Activated naive CD8-positive, alpha-beta T cell treated with anti-CD3 and anti-CD28 coated beads, Interleukin-2, amount 50 U/mL, for 16 hours (primary cell): ENCODE measurements around the gene PLOD3.
"Not testable (repeated sequence)": the region's sequence is repeated elsewhere in the genome, so short reads cannot be mapped to it uniquely, and the experiment has no call there.

Experiments used
- DNase-seq: peaks from one replicate; pipeline ENCODE4 v3.0.0-alpha.2; 2020; ENCODE audit warnings: low read depth, low spot score

PLOD3 gene

DNA sequence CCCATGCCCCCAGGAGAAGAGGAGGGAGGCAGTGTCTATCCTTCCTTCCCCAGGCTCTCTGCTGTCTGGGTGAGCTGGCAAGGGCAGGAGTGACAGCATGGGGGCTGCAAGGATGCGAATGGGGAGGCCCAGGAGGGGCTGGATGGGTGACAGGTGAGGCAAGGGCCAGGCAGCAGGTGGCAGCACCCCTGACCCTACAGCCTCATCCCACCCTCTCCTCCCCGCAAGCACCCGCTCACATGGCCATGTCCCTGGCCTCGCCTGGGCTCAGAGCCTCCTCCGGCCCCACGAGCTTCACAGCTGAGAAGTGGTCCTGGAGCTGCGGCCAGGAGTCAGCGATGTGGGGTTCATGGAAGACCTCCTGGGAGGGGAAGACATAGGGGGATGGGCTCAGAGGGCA is 5.4 kb downstream of the PLOD3 start:
- no peak for DNase-seq

DNA sequence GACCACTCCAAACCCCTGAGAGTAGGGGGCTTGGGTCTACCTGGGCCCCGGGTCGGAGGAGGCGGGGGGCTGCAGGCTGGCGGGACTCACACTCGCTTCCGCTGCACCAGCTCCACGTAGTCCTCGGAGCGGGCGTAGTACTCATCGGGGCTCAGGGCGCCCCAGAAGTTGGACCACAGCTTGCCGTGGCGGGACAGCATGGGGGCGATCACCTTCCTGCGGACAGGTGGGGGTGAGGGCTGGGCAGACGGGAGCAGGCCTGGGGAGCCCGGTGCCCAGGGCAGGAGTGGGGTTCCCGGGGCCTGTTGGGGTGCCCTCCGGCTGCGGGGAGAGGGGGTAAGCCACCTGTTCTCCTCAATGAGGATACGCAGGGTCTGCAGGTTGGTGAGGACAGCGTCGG is 5.9 kb downstream of the PLOD3 start:
- DNase-seq = no peak

DNA sequence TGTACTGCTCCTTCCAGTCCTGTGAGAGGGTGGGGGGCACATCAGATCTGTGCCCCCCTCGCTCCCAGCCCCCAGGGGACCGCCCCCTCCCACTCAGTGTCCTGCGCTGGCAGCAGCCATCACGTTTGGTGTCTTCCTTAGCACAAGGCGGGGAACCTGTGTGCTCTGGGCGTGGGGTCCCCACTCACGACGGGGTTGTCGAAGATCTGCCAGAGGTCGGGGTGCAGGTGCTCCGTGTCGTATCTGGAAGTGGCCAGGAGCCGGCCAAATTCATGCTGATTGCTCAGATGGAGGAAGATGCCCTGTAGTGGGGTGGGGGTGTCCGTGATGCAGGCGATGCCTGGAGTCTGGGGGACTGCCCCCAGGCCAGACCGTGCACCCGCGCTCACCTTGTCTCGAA is 7.2 kb downstream of the PLOD3 start:
- DNase-seq = no peak

GRCh38 chr7:101208794-101209193 is 8.6 kb downstream of the PLOD3 start:
- DNase-seq = no peak

- DNase-seq = no peak
These were observed 9.9 kb downstream of the PLOD3 start for GRCh38 chr7:101207459-101207858.

- no peak for DNase-seq
These were observed 10.7 kb downstream of the PLOD3 start for GRCh38 chr7:101206665-101207042.

GRCh38 chr7:101205901-101206664 is 11.3 kb downstream of the PLOD3 start:
- DNase-seq = no peak

DNA sequence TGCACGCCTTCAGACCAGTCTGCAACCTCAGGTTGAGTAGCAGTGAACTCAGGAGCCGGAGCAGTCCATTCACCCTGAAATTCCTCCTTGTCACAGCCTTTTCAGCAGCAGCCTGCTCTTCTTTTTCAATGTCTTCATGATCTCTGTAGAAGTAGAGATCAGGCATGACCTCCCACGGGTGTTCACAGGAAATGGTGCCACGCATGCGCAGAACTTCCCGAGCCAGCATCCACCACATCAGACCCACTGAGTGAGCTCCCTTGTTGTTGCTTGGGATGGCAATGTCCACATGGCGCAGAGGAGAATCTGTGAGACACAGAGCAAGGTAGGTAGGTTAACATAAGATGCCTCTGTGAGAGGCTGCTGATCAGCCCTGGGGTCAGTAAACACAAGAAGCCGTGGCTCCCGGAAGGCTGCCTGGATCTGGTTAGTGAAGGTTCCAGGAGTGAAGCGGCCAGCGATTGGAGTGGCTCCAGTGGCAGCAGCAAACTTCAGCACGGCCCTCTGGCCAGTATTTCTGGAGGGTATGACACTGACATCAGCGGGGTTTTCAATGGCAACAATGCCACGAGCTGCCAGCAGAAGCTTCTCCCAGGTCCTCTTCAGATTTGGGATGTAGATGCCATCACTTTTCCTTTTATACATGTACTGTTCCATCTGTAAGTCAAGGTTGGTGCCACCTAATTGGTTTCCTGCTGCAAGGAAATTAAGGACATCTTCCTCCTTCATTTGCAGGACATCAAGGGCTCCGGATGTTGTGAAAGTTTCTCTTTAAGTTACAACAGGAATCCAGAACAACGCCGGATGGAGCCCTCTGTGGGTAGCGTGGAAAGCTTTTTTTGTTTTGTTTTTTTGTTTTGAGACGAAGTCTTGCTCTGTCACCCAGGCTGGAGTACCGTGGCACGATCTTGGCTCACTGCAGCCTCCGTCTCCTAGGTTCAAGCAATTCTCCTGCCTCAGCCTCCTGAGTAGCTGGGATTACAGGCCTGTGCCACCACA is 13.3 kb downstream of the PLOD3 start:
- DNase-seq = not testable (repeated sequence)

DNA sequence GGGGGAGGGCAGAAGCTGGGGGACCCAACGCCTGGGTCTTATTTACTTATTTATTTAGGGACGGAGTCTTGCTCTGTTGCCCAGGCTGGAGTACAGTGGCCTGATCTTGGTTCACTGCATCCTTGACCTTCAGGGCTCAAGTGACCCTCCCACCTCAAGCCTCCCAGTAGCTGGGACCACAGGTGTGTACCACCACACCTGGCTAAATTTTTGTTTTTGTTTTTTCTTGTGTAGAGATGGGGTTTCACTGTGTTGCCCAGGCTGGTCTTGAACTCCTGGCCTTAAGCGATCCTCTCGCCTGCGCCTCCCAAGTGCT is 14.8 kb downstream of the PLOD3 start:
- DNase-seq = no peak

DNA sequence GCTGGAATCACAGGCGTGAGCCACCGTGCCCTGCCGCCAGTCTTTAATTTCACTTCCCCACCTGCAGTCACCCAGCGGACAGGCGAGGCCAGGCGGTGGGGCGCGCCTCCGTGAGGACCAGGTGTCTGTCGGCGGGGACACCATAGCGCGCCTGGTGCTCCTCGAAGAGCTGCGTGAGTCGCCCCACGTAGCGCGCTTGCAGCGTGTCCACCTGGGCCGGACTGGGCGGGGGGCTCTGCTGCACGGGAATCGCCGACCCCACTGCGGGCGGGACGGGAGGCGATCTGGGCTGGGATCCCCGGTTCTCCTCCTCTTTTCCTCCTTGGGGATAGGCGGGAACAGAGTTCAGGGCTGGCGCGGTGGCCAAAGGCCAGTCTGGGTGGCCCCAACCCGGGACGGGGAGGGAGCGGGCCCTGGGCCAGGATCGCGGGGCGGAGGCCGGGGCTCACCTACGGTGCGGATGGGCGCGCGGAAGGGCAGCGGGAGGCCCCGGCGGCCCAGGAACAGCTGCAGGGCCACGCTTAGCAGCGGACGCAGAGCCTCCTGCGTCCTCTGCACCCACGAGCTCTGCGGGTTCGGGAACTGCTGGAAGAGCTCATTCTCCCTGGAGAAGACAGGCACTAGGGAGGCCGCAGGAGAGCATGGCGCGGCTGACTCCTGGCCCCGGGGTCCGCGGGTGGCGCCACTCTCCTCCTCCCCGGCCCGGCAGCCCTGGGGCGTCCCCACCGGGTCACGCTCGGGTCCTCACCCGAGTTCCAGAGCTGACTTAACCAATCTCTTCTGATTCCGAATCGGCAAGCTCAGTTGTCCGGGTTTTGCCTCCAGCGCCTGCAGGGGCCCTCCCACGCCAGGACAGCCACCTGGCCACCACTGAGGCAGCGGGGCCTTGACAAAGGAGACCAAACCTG is 15.4 kb downstream of the PLOD3 start:
- no peak for DNase-seq

- no peak for DNase-seq
These were observed 16.4 kb downstream of the PLOD3 start, which contains the start of gene MOGAT3 for GRCh38 chr7:101200862-101201599. Gene MOGAT3, minus strand, starts transcription at chr7:101201036. Its CDS starts 182 bp downstream, at chr7:101200854.

DNA sequence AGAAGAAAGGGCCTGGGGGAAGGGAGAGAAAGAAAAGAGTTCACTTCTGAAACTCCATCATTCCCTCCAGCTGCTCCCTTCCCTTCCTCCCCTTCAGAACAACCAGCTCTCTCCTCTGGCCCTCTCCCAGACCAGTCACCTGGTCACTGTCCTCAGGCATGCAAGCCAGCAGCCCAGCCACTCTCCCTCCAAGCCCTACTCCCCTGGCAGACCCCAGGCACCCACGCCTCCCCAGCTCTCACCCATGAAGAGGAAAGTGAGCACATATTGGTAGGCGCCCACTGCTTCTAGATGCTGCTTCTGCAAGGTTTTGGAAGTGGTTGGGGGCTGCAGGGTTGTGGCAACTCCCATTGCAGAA is 16.9 kb downstream of the PLOD3 start:
- no peak for DNase-seq

GRCh38 chr7:101199522-101199921 is 17.9 kb downstream of the PLOD3 start:
- not testable (repeated sequence) for DNase-seq

GRCh38 chr7:101198476-101198875 is 18.9 kb downstream of the PLOD3 start:
- DNase-seq = no peak

DNA sequence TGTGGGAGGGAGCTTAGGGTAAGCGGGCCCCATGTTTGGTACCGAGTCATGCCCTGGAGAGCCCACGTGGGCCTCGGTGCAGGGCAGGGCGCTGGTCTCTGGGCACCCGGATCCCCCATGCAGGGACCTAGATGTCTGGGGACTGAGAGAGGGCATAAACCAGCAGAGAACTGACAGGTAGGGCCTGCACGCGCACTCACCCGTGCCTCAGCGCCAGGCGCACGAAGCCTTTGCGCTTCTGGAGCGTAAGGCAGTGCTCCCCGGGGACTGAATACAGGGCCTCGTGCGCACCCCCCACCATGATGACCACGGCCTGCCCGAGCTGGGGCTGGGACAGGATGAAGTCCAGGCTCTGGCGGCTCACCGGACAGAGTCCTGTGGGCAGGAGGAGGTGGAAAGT is 19.4 kb downstream of the PLOD3 start:
- no peak for DNase-seq

DNA sequence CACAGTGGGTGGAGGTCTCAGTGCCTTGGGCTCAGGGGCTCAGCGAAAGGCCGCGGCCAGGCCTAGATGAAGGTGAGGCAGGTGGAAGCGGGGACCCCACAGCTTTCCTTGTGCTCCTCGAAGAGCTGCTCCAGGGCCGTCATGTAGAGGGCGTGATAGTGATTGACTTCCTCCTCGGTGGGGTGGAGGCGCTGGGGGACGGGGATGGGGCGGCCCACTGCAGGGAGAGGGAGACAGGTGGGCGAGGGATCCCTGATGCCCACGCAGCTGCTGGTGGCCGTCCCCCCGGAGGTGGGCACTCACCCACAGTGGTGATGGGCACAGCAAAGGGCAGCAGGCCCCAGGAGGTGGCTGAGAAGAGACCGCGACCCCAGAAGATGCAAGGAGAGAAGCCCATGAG is 21.5 kb downstream of the PLOD3 start:
- no peak for DNase-seq

GRCh38 chr7:101189109-101189508 is 28.3 kb downstream of the PLOD3 start:
- DNase-seq = no peak

DNA sequence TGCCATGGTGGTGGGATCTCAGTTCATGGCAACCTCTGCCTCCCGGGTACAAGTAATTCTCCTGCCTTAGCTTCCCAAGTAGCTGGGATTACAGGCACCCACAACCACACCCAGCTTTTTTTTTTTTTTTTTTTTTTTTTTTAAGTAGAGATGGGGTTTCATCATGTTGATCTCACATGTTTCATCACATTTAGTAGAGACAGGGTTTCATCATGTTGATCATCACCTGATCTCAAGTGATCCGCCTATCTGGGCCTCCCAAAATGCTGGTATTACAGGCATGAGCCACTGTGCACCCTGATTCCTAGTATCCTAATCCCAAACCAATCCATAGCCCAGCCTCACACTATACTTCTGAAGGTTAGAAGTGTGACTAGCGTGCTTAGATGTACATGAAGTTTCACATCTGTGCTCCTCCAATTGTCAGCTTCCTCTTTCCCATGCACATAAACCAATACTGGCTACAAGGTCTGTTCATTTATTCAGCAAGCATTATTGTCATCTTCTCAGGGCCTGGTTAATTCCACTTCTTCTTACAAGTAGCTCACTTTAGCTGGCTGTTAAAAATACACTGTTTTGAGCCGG is 30.4 kb downstream of the PLOD3 start:
- no peak for DNase-seq

DNA sequence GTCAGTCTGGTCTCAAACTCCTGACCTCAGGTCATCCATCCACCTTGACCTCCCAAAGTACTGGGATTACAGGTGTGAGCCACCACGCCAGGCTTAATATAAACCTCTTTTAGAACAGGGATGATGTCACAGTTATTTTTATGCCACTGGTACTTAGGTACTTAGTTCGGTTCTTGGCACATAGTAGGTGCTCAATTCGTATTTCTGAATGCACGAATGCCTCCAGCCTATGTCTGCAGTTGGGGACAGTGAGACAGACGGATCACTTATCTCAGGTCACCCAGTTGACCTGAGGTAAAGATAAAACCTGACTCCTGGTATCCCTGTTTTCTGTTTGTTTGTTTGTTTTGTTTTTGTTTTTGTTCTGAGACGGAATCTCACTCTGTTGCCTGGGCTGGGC is 31.2 kb downstream of the PLOD3 start:
- no peak for DNase-seq

DNA sequence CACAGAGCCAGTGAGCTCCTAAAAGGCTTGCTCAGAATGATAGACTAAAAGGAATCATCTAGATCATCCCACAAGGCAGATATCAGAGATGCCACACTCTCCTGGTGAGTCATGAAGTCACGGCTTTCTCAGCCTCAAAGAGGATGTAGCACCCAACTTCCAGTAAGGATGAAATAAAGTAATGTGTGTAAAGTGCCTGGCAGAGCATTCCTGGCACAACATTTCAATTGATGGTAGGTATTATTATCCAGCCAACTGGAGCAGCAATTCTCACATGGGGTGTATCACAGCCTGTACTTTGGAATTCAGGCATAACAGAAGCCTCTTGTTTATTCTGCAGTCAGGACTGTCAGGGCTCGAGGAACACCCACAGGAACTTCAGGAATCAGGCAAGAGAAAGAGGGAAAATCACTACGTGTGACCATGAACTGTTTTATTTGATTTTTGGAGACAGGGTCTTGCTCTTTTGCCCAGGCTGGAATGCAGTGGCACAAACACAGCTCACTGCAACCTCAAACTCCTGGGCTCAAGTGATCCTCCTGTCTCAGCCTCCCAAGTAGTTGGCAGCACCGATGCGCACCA is 32.0 kb downstream of the PLOD3 start:
- DNase-seq = no peak
